HL-60 (cell line): ENCODE data around the gene DSN1.
A peak's percentile ranks its signal among the peaks of the same experiment; 100 is the strongest.

Experiments
- CTCF ChIP-seq: IDR thresholded peaks from one replicate; pipeline ENCODE4 v1.5.1; 2011; ENCODE audit warnings: low read length, control low read depth, inconsistent platforms; ENCODE audit not compliant: insufficient read depth
- GABPA ChIP-seq: IDR thresholded peaks from 2 replicates; pipeline ENCODE4 v1.6.1; 2012; ENCODE audit warnings: low read depth
- POLR2AphosphoS5 ChIP-seq: IDR thresholded peaks from 2 replicates; pipeline ENCODE4 v1.6.1; 2012; ENCODE audit warnings: low read depth

DNA sequence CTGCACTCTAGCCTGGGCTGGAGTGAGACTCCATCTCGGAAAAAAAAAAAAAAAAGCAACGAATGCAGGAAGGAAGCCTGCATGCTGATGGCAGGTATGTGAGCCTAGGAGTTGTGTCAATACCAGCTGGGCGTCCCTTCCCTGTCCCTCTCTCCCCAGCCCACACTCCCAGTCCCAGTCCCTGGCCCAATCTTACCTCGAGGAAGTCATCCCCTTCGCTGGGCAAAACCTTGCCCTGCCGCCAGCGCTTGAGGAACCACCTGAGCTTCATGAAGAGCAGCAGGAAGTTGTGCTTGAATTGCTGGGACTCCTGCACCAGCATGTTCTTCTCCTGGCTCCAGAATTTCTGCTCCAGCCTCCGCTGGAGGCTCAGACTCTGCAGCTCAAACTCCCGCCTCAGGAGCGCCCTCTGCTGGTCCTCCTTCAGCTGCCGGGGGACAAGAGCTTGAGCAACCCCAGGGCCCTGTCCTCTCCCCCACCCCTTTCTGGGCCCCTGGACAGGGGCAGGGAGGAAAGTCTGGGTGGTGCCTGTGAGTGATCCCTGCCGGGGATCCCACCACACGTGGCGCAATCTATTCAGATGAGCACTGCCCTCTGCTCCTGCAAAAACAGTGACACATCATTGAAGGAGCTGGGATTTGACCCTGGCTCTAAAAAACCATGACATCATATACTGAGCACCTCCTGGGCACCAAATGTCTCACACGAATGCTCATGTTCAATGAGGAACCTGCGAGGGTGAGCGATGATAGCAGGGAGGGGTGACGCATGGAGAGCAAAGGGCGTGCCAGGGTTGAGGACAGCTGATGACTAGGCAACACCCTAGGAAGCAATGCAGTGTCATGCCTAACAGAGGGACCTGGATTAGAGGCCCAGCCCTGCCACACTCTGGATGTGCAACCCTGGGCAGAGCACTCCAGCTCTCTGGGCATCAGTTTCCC is 35.0 kb upstream of the DSN1 start:
- TF ChIP-seq CTCF (peak; percentile 87), POLR2AphosphoS5 (no peak), GABPA (no peak)
